ENCODE measurements around the gene COX8A. TPM values are rescaled to one million over a fixed set of nuclear protein-coding genes. Genes with fewer than 3 reads are reported as not detected.

The COX8A gene
- total and polyA plus RNA-seq, 2 of the 13 experiments (the other 11 are each of a cell fraction or from before 2014, with no cell fraction given) = 202 to 406 TPM

DNA sequence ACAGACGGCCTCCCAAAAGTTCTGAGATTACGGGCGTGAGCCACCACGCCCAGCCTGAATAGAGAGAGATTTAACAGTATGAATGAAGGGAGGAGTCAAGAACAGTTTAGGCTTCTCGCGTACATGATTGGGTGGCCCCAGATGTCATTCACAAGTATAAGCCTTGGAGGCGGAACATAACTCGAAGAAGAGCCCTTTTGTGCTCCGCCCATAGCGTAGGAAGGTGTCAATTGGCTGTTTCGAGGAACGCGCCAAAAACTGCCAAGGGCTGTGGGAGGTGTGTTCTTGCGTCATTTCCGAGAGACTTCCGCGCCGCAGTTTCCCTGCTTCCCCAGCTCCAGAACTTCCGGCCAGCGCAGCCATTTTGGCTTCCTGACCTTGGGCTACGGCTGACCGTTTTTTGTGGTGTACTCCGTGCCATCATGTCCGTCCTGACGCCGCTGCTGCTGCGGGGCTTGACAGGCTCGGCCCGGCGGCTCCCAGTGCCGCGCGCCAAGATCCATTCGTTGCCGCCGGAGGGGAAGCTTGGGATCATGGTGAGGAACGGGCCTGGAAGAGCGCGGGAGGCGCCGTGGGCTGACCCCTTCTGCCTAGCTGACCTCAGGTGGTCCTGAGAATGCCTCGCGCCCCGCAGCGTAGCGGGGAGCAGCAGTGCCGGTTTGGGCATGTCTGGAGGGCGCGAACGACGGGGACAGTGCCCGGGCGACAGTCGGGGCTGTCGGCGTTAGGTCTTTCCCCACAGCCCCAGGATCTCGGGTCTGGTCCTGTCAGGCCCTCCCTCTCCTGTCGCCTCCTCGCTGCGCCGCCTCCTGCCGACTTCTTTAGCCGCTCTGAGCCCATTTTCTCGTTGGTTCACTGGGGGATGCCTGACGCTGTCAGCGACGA is at the start of gene COX8A (continued):
- TF ChIP-seq, protein P1, sequence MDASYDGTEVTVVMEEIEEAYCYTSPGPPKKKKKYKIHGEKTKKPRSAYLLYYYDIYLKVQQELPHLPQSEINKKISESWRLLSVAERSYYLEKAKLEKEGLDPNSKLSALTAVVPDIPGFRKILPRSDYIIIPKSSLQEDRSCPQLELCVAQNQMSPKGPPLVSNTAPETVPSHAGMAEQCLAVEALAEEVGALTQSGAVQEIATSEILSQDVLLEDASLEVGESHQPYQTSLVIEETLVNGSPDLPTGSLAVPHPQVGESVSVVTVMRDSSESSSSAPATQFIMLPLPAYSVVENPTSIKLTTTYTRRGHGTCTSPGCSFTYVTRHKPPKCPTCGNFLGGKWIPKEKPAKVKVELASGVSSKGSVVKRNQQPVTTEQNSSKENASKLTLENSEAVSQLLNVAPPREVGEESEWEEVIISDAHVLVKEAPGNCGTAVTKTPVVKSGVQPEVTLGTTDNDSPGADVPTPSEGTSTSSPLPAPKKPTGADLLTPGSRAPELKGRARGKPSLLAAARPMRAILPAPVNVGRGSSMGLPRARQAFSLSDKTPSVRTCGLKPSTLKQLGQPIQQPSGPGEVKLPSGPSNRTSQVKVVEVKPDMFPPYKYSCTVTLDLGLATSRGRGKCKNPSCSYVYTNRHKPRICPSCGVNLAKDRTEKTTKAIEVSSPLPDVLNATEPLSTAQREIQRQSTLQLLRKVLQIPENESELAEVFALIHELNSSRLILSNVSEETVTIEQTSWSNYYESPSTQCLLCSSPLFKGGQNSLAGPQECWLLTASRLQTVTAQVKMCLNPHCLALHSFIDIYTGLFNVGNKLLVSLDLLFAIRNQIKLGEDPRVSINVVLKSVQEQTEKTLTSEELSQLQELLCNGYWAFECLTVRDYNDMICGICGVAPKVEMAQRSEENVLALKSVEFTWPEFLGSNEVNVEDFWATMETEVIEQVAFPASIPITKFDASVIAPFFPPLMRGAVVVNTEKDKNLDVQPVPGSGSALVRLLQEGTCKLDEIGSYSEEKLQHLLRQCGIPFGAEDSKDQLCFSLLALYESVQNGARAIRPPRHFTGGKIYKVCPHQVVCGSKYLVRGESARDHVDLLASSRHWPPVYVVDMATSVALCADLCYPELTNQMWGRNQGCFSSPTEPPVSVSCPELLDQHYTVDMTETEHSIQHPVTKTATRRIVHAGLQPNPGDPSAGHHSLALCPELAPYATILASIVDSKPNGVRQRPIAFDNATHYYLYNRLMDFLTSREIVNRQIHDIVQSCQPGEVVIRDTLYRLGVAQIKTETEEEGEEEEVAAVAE (CRISPR knock-in tag; IDR thresholded peaks at IDR 0.05; ENCODE audit: borderline replicate concordance) = peak; percentile 76; the same call in 1 of the 2 replicates
- TF ChIP-seq, protein P2, sequence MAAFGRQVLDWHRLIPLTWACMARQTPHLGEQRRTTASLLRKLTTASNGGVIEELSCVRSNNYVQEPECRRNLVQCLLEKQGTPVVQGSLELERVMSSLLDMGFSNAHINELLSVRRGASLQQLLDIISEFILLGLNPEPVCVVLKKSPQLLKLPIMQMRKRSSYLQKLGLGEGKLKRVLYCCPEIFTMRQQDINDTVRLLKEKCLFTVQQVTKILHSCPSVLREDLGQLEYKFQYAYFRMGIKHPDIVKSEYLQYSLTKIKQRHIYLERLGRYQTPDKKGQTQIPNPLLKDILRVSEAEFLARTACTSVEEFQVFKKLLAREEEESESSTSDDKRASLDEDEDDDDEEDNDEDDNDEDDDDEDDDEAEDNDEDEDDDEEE (CRISPR knock-in tag; IDR thresholded peaks at IDR 0.05) = 0 out of 2 replicates have a peak, but pooled peaks have one; percentile 76
- peak; percentile 69; the same call in 1 of the 2 replicates for TF ChIP-seq HNRNPL (IDR thresholded peaks at IDR 0.05; ENCODE audit: low read depth, low read length)
- TF ChIP-seq GATAD1 (CRISPR knock-in tag; IDR thresholded peaks at IDR 0.05) = peak; percentile 87
- peak; percentile 71; the same call in 1 of the 2 replicates for TF ChIP-seq ZFP36L1 (CRISPR knock-in tag; IDR thresholded peaks at IDR 0.05)
- TF ChIP-seq ZNF350 (CRISPR knock-in tag; IDR thresholded peaks at IDR 0.05; ENCODE audit: borderline replicate concordance, low read depth) = peak; percentile 80
- TF ChIP-seq HOXA5 (CRISPR knock-in tag; IDR thresholded peaks at IDR 0.05) = peak; percentile 56
- 0 out of 2 replicates have a peak, but pooled peaks have one; percentile 51 for TF ChIP-seq ZNF749 (CRISPR knock-in tag; IDR thresholded peaks at IDR 0.05; ENCODE audit: borderline replicate concordance)
- TF ChIP-seq ISX (CRISPR knock-in tag; conservative IDR thresholded peaks at IDR 0.05) = no peak; the same call in 1 of the 2 replicates
- TF ChIP-seq ZNF629 (CRISPR knock-in tag; conservative IDR thresholded peaks at IDR 0.05) = 0 out of 2 replicates have a peak, but pooled peaks have one; percentile 13
- TF ChIP-seq RARA (CRISPR knock-in tag; IDR thresholded peaks at IDR 0.05) = peak; percentile 30; the same call in 1 of the 2 replicates
- peak; percentile 84; the same call in 1 of the 2 replicates for TF ChIP-seq ZNF33B (CRISPR knock-in tag; IDR thresholded peaks at IDR 0.05)
- peak; percentile 48; the same call in 1 of the 2 replicates for TF ChIP-seq ZNF772 (CRISPR knock-in tag; IDR thresholded peaks at IDR 0.05)
- 0 out of 2 replicates have a peak, but pooled peaks have one; percentile 45 for TF ChIP-seq ZNF317 (CRISPR knock-in tag; IDR thresholded peaks at IDR 0.05)
- TF ChIP-seq ZNF263 (CRISPR knock-in tag; IDR thresholded peaks at IDR 0.05) = peak; percentile 40; the same call in 1 of the 2 replicates
- TF ChIP-seq NR2F1 (CRISPR knock-in tag; IDR thresholded peaks at IDR 0.05) = peak; percentile 49 to 50; a peak in 2 of 4 replicates
- TF ChIP-seq, protein P3, sequence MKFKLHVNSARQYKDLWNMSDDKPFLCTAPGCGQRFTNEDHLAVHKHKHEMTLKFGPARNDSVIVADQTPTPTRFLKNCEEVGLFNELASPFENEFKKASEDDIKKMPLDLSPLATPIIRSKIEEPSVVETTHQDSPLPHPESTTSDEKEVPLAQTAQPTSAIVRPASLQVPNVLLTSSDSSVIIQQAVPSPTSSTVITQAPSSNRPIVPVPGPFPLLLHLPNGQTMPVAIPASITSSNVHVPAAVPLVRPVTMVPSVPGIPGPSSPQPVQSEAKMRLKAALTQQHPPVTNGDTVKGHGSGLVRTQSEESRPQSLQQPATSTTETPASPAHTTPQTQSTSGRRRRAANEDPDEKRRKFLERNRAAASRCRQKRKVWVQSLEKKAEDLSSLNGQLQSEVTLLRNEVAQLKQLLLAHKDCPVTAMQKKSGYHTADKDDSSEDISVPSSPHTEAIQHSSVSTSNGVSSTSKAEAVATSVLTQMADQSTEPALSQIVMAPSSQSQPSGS (CRISPR knock-in tag; IDR thresholded peaks at IDR 0.05) = peak; percentile 87; the same call in 1 of the 2 replicates
- TF ChIP-seq ZFYVE20 (CRISPR knock-in tag; IDR thresholded peaks at IDR 0.05; ENCODE audit: borderline replicate concordance, low read depth) = peak; percentile 64; the same call in 1 of the 2 replicates
- TF ChIP-seq ZNF274 (CRISPR knock-in tag; IDR thresholded peaks at IDR 0.05) = peak; percentile 93

Measured in HepG2 (cell line).